ENCODE data around the gene MIAT. TPM values are rescaled to one million over a fixed set of nuclear protein-coding genes. Genes with fewer than 3 reads are reported as not detected.

Gene MIAT
- total and polyA plus RNA-seq, 2 of the 8 experiments (the other 6 are each of a cell fraction or from before 2014, with no cell fraction given), result 27.6 to 36.0 TPM

GRCh38 chr22:26724414-26724813, 67.0 kb downstream of the MIAT start:
- Histone ChIP-seq H4K5ac (ENCODE audit: insufficient read length, low read depth, low read length) (no peak overlapping the region), H4K8ac (ENCODE audit: extremely low read depth, insufficient read depth, low read length) (no peak overlapping the region), H3K23ac (ENCODE audit: insufficient read length) (no peak overlapping the region), H3K9me3 (ENCODE audit: insufficient read depth in 2 of 2, low read depth in 1 of 2, low read length in 1 of 2) (no peaks in the 10 kb centered on the region), H3K9ac (replicated peaks in 1 of 4; ENCODE audit: extremely low read depth in 1 of 4, low read depth in 3 of 4, low read length in 3 of 4) (no peak overlapping the region), H3K18ac (ENCODE audit: extremely low read depth, low read length) (no peak overlapping the region), H3K4ac (replicated peaks; ENCODE audit: insufficient read length, low read depth, low read length) (no peak overlapping the region), H3K79me1 (ENCODE audit: low read depth, low read length) (no peaks in the 10 kb centered on the region), H3K56ac (replicated peaks; ENCODE audit: insufficient read length, low read depth, low read length) (no peak overlapping the region), H2BK15ac (ENCODE audit: low read length) (no peak overlapping the region), H3K4me1 (replicated peaks in 1 of 4; ENCODE audit: control insufficient read depth in 3 of 4, insufficient read depth in 4 of 4, low read length in 3 of 4) (no peaks in the 10 kb centered on the region), H4K20me1 (replicated peaks in 1 of 2; ENCODE audit: control insufficient read depth in 1 of 2, insufficient read depth in 2 of 2, low read length in 2 of 2) (no peaks in the 10 kb centered on the region), H2BK12ac (ENCODE audit: low read depth, low read length) (no peak overlapping the region), H3K79me2 (ENCODE audit: control insufficient read depth in 1 of 2, insufficient read depth in 2 of 2, low read length in 2 of 2) (no peaks in the 10 kb centered on the region), H4K91ac (replicated peaks; ENCODE audit: insufficient read length, low read length) (no peak overlapping the region), H3K14ac (ENCODE audit: insufficient read length) (no peak overlapping the region), H2BK20ac (ENCODE audit: low read length) (no peak overlapping the region), H2BK120ac (replicated peaks; ENCODE audit: low read depth, low read length) (no peak overlapping the region), H3K36me3 (ENCODE audit: control insufficient read depth in 2 of 4, insufficient read depth in 4 of 4, low read length in 3 of 4) (no peaks in the 10 kb centered on the region), H3K23me2 (ENCODE audit: low read depth, low read length) (no peaks in the 10 kb centered on the region), H3K27ac (ENCODE audit: low read depth, low read length) (no peak overlapping the region), H3K27me3 (replicated peaks in 1 of 4; ENCODE audit: control insufficient read depth in 3 of 4, extremely low read depth in 1 of 4, insufficient read depth in 3 of 4, low read length in 3 of 4) (no peaks in the 10 kb centered on the region), H2AK5ac (ENCODE audit: low read depth, low read length) (no peak overlapping the region), H3K4me2 (ENCODE audit: insufficient read depth in 1 of 2, low read depth in 2 of 2, low read length in 2 of 2) (no peak overlapping the region), H2BK5ac (ENCODE audit: low read depth, low read length) (no peak overlapping the region), H2AFZ (ENCODE audit: low read length) (no peak overlapping the region), H3K4me3 (ENCODE audit: extremely low read depth in 1 of 4, insufficient read depth in 2 of 4, low read depth in 3 of 4, low read length in 4 of 4) (no peak overlapping the region)
- POLR2A ChIA-PET (ENCODE audit: partially characterized antibody), result no interaction called here
- no peak for FAIRE-seq
- CTCF ChIA-PET (ENCODE audit: partially characterized antibody), result no interaction called here
- no peak for DNase-seq (ENCODE audit: low read depth in 1 of 2, low spot score in 2 of 2)
- WGBS, 2 experiments (ENCODE audit: extremely low coverage in 1 of 2, insufficient coverage in 1 of 2, insufficient read length in 1 of 2, insufficient replicate concordance in 2 of 2, low coverage in 1 of 2, low lambda C conversion rate in 2 of 2, missing lambda C conversion rate in 1 of 2), result 93% methylated on average over 6 of the region's 6 CpGs; no CpG with 5 or more reads in 1 of the 2 experiments
- TF ChIP-seq SUZ12 (IDR thresholded peaks at IDR 0.05; ENCODE audit: low read length) (no peak), E2F6 (IDR thresholded peaks at IDR 0.05) (no peak)

Measured in H1 (cell line).